ENCODE data around the gene OR10AD1.
"Not testable (repeated sequence)": the region's sequence is repeated elsewhere in the genome, so short reads cannot be mapped to it uniquely, and the experiment has no call there.

Gene OR10AD1

GRCh38 chr12:48220701-48221100 is 17.6 kb upstream of the OR10AD1 start:
- no peak for DNase-seq (ENCODE audit: low read depth)
- no peak for TF ChIP-seq CTCF (IDR thresholded peaks at IDR 0.05; ENCODE audit: control insufficient read depth, insufficient read depth, low read depth, low read length, missing control alignments)
- H3K4me3 ChIP-seq (ENCODE audit: control insufficient read depth, low read depth, low read length): no peak overlapping the region

DNA sequence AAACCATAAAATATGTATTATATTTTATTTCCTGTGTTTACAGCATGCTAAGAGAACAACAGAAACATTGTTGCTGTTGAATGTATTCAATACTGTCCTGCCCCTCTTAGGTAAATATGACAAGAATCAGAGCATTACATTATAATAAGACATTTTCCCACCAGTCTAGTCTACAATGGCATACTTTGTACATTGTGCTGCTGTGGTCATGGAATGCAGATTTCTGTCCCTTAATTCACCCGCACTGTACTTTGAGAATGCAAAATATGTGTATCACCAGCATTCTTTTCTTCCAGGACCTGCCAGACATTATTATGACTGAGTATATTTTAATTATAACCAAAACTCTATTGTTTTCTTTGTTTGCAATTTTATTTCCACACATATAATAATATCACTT is 16.5 kb upstream of the OR10AD1 start:
- H3K4me3 ChIP-seq (ENCODE audit: control insufficient read depth, low read depth, low read length): no peak overlapping the region
- no peak for TF ChIP-seq CTCF (IDR thresholded peaks at IDR 0.05; ENCODE audit: control insufficient read depth, insufficient read depth, low read depth, low read length, missing control alignments)
- no peak for DNase-seq (ENCODE audit: low read depth)

GRCh38 chr12:48216785-48217184 is 13.7 kb upstream of the OR10AD1 start:
- H3K4me3 ChIP-seq (ENCODE audit: control insufficient read depth, low read depth, low read length): no peak overlapping the region
- DNase-seq (ENCODE audit: low read depth): no peak
- TF ChIP-seq CTCF (IDR thresholded peaks at IDR 0.05; ENCODE audit: control insufficient read depth, insufficient read depth, low read depth, low read length, missing control alignments): no peak

DNA sequence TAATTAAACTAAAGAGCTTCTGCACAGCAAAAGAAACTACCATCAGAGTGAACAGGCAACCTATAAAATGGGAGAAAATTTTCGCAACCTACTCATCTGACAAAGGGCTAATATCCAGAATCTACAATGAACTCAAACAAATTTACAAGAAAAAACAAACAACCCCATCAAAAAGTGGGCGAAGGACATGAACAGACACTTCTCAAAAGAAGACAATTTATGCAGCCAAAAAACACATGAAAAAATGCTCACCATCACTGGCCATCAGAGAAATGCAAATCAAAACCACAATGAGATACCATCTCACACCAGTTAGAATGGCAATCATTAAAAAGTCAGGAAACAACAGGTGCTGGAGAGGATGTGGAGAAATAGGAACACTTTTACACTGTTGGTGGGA is 6.4 kb upstream of the OR10AD1 start:
- not testable (repeated sequence) for DNase-seq (ENCODE audit: low read depth); H3K4me3 ChIP-seq (ENCODE audit: control insufficient read depth, low read depth, low read length)

DNA sequence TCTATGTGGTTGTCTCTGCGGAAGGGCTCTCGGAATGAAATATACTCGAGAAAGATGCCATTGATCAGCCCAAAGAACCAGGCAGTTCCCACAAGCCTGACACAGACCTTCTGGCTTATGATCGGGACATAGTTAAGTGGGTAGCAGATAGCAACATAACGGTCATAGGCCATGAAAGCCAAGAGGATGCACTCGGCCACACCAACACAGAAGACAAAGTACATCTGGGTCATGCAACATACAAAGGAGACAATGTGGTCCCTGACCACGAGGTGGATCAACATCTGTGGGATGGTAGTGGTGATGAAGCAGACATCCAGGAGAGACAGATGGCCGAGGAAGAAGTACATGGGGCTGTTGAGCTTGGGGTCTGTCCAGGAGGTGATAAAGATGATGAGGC is 326 bp downstream of the OR10AD1 start:
- no peak overlapping the region for H3K4me3 ChIP-seq (ENCODE audit: control insufficient read depth, low read depth, low read length)
- TF ChIP-seq CTCF (IDR thresholded peaks at IDR 0.05; ENCODE audit: control insufficient read depth, insufficient read depth, low read depth, low read length, missing control alignments): no peak
- DNase-seq (ENCODE audit: low read depth): no peak

DNA sequence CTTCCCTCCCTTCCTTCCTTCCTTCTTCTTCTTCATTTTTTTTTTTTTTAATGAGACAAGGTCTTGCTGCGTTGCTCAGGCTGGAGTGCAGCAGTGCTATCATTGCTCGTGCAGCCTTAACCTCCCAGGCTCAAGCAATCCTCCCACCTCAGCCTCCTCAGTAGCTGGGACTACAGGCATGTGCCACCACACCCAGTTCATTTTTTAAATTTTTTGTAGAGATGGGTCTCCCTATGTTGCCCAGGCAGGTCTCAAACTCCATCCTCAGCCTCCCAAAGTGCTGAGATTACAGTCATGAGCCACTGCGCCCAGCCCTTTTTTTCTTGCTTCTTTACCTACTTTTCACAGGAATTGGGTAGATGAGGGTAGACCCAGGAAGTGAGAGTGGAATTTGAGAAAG is 1.6 kb downstream of the OR10AD1 start:
- TF ChIP-seq CTCF (IDR thresholded peaks at IDR 0.05; ENCODE audit: control insufficient read depth, insufficient read depth, low read depth, low read length, missing control alignments): no peak
- DNase-seq (ENCODE audit: low read depth): no peak
- H3K4me3 ChIP-seq (ENCODE audit: control insufficient read depth, low read depth, low read length): no peak overlapping the region

DNA sequence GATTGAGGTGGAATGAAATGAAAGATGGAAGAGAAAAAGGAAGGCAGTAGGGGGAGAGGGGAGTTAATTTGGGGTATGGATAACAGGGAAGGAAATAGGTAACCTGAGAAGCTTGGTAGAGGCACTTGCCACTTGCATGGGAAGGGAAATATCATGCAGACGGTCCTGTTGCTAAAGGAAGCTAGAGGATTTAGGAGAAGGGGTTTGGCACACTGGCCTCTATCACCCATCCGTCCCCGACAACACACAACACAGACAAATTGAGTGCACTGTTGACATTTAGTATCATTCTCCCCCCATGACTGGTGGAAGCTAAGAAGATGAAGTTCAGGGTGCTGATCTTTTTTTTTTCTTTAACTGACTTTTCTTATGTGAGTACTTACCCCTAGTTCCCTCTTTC is 2.0 kb downstream of the OR10AD1 start:
- no peak overlapping the region for H3K4me3 ChIP-seq (ENCODE audit: control insufficient read depth, low read depth, low read length)
- DNase-seq (ENCODE audit: low read depth): no peak
- no peak for TF ChIP-seq CTCF (IDR thresholded peaks at IDR 0.05; ENCODE audit: control insufficient read depth, insufficient read depth, low read depth, low read length, missing control alignments)
